ENCODE data around the gene APOL6.
A peak's percentile ranks its signal among the peaks of the same experiment; 100 is the strongest.

The APOL6 gene

GRCh38 chr22:35610741-35611140 lies 37.5 kb upstream of the APOL6 start:
- TF ChIP-seq CTCF (IDR thresholded peaks at IDR 0.05; ENCODE audit: low read length, missing control alignments) = no peak
- H3K4me3 ChIP-seq (replicated peaks; ENCODE audit: low read depth, low read length) = no peak overlapping the region
- DNase-seq (ENCODE audit: low read depth) = no peak

GRCh38 chr22:35611200-35611890 lies 36.9 kb upstream of the APOL6 start:
- no peak overlapping the region for H3K4me3 ChIP-seq (replicated peaks; ENCODE audit: low read depth, low read length)
- no peak for TF ChIP-seq CTCF (IDR thresholded peaks at IDR 0.05; ENCODE audit: low read length, missing control alignments)

GRCh38 chr22:35611891-35612576 lies 36.2 kb upstream of the APOL6 start:
- no peak for TF ChIP-seq CTCF (IDR thresholded peaks at IDR 0.05; ENCODE audit: low read length, missing control alignments)
- no peak overlapping the region for H3K4me3 ChIP-seq (replicated peaks; ENCODE audit: low read depth, low read length)
- DNase-seq (ENCODE audit: low read depth) = no peak

More at GRCh38 chr22:35611200-35611890, 36.9 kb upstream of the APOL6 start:
- DNase-seq (ENCODE audit: low read depth) = no peak

- no peak for TF ChIP-seq CTCF (IDR thresholded peaks at IDR 0.05; ENCODE audit: low read length, missing control alignments)
- DNase-seq (ENCODE audit: low read depth) = no peak
- H3K4me3 ChIP-seq (replicated peaks; ENCODE audit: low read depth, low read length) = no peak overlapping the region
These were observed 35.3 kb upstream of the APOL6 start for GRCh38 chr22:35612903-35613302.

GRCh38 chr22:35614404-35614803 lies 33.8 kb upstream of the APOL6 start:
- no peak for TF ChIP-seq CTCF (IDR thresholded peaks at IDR 0.05; ENCODE audit: low read length, missing control alignments)
- DNase-seq (ENCODE audit: low read depth) = no peak
- H3K4me3 ChIP-seq (replicated peaks; ENCODE audit: low read depth, low read length) = no peak overlapping the region

GRCh38 chr22:35615156-35615555 lies 33.1 kb upstream of the APOL6 start:
- TF ChIP-seq CTCF (IDR thresholded peaks at IDR 0.05; ENCODE audit: low read length, missing control alignments) = no peak
- peak; percentile 20 for DNase-seq (ENCODE audit: low read depth)
- H3K4me3 ChIP-seq (replicated peaks; ENCODE audit: low read depth, low read length) = no peak overlapping the region
